MM.1S (cell line): Measurements from ENCODE around the gene FOSL1.

Source experiments
- CTCF ChIP-seq: fragments of 300-600 bp; sonication (generic); IDR thresholded peaks from 2 replicates; pipeline ENCODE4 v1.5.1; 2016; ENCODE audit warnings: antibody characterized with exemption, low read length, mixed read lengths
- EZH2 ChIP-seq: fragments of 300-600 bp; sonication (generic); optimal IDR thresholded peaks from 2 replicates; pipeline ENCODE3; 2017; ENCODE audit warnings: low read depth, mild to moderate bottlenecking, antibody characterized with exemption, low read length, mixed read lengths
- EZH2phosphoT487 ChIP-seq: fragments of 300-600 bp; sonication (generic); IDR thresholded peaks from 2 replicates; pipeline ENCODE4 v1.6.1; 2018; ENCODE audit warnings: antibody characterized with exemption, low read length

DNA sequence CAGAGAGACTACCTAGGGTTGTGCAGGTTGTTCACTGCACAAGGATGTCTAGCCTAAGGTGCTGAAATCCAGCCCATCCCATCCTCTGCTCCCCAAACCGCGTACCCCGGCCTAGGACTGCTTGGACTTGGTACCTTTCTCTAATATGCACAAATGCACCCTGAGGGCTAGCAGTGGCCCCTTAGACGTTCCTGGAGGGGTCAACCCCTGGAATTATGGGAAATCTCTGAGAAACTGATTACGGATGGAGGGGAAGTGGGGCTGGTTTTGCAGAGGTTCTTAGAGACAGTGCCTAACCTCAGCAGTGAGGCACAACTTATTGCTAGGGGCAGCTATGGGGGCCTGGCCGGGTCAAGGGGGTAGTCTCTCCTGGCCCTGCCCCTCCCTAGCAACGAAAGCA, 16.2 kb upstream of the FOSL1 start:
- TF ChIP-seq CTCF (no peak), EZH2 (no peak), EZH2phosphoT487 (no peak)
